Measurements from ENCODE around the gene BTBD8.

BTBD8 gene

GRCh38 chr1:92087542-92087941 is 7.4 kb downstream of the BTBD8 start:
- TF ChIP-seq CTCF (IDR thresholded peaks at IDR 0.05; ENCODE audit: low read depth, low read length, missing control alignments): no peak
- H3K4me3 ChIP-seq (replicated peaks; ENCODE audit: low read depth, low read length): no peak overlapping the region
- DNase-seq (ENCODE audit: extremely low read depth, low read depth): no peak

DNA sequence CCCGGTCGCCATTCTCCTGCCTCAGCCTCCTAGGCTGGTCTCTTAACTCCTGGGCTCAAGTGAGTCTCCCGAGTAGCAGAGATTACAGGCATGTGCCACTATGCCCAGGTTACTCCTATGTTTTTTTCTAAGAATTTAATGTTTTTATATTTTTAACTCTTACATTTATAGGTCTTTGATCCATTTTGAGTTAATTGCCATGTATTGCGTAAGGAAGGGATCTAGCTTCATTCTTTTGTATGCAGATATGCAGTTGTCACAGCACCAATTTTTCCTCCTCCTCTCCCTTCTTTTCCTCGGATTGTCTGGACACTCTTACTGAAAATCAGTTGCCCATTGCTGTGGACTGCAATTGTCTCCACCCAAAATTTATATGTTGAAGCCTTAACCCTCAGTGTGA is 11.5 kb downstream of the BTBD8 start:
- no peak for DNase-seq (ENCODE audit: extremely low read depth, low read depth)
- no peak for TF ChIP-seq CTCF (IDR thresholded peaks at IDR 0.05; ENCODE audit: low read depth, low read length, missing control alignments)
- H3K4me3 ChIP-seq (replicated peaks; ENCODE audit: low read depth, low read length): no peak overlapping the region

DNA sequence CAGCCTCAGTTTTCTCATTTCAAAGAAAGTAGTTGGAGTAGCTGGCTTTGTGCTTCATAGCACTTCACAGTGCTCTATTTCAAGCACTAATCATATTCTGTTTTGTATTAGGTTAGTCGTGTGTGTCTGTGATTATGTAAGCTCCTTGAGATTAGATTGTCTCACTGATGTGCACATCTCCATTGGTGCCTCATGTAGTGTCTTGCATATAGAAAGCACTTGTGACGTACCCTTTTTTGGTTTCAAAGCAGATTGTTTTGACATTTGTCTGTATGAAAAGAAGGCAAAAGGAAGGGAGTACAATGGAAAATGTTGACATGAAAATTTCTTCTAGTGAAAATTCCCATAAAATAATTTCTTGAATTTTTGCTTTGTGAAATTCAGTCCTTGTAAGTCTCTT is 13.9 kb downstream of the BTBD8 start:
- DNase-seq (ENCODE audit: extremely low read depth, low read depth): no peak
- no peak for TF ChIP-seq CTCF (IDR thresholded peaks at IDR 0.05; ENCODE audit: low read depth, low read length, missing control alignments)
- no peak overlapping the region for H3K4me3 ChIP-seq (replicated peaks; ENCODE audit: low read depth, low read length)

- TF ChIP-seq CTCF (IDR thresholded peaks at IDR 0.05; ENCODE audit: low read depth, low read length, missing control alignments): no peak
- DNase-seq (ENCODE audit: extremely low read depth, low read depth): no peak
- H3K4me3 ChIP-seq (replicated peaks; ENCODE audit: low read depth, low read length): no peak overlapping the region
These were observed 14.4 kb downstream of the BTBD8 start for GRCh38 chr1:92094595-92094994.

DNA sequence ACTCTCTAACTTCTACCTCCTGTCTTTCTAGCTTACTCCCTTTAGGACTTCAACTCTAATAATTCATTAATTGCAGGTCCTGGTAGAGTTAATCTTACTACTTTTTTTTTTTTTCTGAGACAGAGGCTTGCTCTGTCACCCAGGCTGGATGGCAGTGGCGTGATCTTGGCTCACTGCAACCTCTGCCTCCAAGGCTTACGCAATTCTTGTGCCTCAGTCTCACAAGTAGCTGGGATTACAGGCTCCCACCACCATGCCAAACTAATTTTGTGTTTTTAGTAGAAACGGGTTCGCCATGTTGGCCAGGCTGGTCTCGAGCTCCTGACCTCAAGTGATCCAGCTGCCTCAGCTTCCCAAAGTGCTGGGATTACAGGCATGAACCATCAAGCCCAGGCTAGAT is 15.7 kb downstream of the BTBD8 start:
- DNase-seq (ENCODE audit: extremely low read depth, low read depth): no peak
- TF ChIP-seq CTCF (IDR thresholded peaks at IDR 0.05; ENCODE audit: low read depth, low read length, missing control alignments): no peak
- H3K4me3 ChIP-seq (replicated peaks; ENCODE audit: low read depth, low read length): no peak overlapping the region

DNA sequence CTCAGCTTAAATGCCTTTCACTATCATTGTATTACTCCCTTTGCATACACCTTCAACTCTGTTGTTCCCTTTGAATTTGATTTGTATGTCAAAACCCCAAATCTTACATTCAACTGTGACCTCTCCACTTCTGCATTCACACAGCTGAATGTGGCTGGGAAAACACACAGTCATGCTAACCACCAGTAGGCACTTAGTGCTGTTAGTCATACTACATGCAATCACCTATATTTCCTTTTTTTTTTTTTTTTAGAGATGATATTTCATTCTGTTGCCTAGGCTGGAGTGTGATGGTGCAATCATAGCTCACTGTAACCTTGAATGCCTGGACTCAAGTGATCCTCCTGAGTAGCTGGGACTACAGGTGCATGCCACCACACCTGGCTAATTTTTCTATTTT is 16.2 kb downstream of the BTBD8 start:
- DNase-seq (ENCODE audit: extremely low read depth, low read depth): no peak
- no peak for TF ChIP-seq CTCF (IDR thresholded peaks at IDR 0.05; ENCODE audit: low read depth, low read length, missing control alignments)
- no peak overlapping the region for H3K4me3 ChIP-seq (replicated peaks; ENCODE audit: low read depth, low read length)

- no peak for TF ChIP-seq CTCF (IDR thresholded peaks at IDR 0.05; ENCODE audit: low read depth, low read length, missing control alignments)
- no peak for DNase-seq (ENCODE audit: extremely low read depth, low read depth)
- no peak overlapping the region for H3K4me3 ChIP-seq (replicated peaks; ENCODE audit: low read depth, low read length)
These were observed 25.5 kb downstream of the BTBD8 start for GRCh38 chr1:92105546-92106081.
